Umbilical cord (tissue), 2 donors: Measurements from ENCODE around the gene POSTN. TPM values are rescaled to one million over a fixed set of nuclear protein-coding genes. Genes with fewer than 3 reads are reported as not detected.
"Not testable (repeated sequence)": the region's sequence is repeated elsewhere in the genome, so short reads cannot be mapped to it uniquely, and the experiment has no call there.

ENCODE experiments used
- DNase-seq: peaks from one replicate; pipeline ENCODE4 v3.0.0-alpha.2; 2015; ENCODE audit warnings: low spot score
- total RNA-seq: library from RNA; depleted of rRNA; stranded (reverse); fragments of >200 nt; gene quantifications from one replicate; pipeline ENCODE4 v1.2.3, GENCODE V29; 2014; ENCODE audit warnings: low replicate concordance; ENCODE audit not compliant: insufficient read depth

The POSTN gene
- total RNA-seq, 1 donor from 2014 or later = 223 TPM

GRCh38 chr13:37596805-37597204 lies 1.8 kb downstream of the POSTN start:
- DNase-seq = peak; percentile 40

GRCh38 chr13:37595162-37595561 lies 3.4 kb downstream of the POSTN start:
- peak; percentile 27 for DNase-seq

- DNase-seq = peak; percentile 23
Observed at GRCh38 chr13:37594550-37594949, 4.0 kb downstream of the POSTN start.

- DNase-seq = not testable (repeated sequence)
Observed at GRCh38 chr13:37589381-37589780, 9.2 kb downstream of the POSTN start.

- DNase-seq = no peak
Observed at GRCh38 chr13:37587236-37587635, 11.3 kb downstream of the POSTN start.

DNA sequence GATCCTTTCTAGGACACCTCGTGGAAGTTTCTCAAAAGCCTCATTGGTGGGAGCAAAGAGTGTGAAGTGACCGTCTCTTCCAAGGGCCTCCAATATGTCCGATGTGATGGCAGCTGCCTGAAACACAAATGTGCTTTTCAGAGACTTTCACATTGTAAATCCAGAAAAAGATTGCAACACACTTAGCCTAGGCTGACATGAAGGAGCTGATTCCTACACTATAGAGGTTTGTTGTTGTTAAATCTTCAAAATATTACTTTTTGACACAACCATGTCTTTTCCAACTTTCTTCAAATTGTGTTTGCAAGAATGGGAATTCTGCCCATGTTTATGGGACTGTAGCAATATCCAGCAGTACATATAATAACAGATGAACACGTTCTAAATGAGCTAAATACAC lies 12.4 kb downstream of the POSTN start:
- no peak for DNase-seq

GRCh38 chr13:37585541-37585940 lies 13.0 kb downstream of the POSTN start:
- DNase-seq = no peak

DNA sequence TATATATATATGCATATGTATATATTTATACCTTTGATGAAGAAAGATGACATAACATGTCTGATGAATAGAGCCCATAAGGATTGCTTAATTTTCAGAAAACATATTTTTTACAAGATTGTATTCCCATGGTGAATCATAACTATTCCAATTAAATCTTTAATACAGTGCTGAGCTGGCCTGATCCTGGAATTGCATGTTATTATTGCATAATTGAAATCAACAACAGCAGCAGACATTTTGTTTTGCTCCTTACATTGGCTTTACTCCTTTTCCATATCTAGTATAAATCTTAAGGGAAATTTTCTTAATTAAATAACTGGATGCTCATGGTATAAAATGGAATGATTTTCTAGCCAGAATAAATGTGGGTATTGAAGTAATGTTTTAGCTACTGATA lies 22.0 kb downstream of the POSTN start:
- DNase-seq = no peak

GRCh38 chr13:37565425-37565824 lies 33.1 kb downstream of the POSTN start:
- DNase-seq = no peak

- peak; percentile 33 for DNase-seq
Observed at GRCh38 chr13:37561031-37561430, 37.5 kb downstream of the POSTN start.

DNA sequence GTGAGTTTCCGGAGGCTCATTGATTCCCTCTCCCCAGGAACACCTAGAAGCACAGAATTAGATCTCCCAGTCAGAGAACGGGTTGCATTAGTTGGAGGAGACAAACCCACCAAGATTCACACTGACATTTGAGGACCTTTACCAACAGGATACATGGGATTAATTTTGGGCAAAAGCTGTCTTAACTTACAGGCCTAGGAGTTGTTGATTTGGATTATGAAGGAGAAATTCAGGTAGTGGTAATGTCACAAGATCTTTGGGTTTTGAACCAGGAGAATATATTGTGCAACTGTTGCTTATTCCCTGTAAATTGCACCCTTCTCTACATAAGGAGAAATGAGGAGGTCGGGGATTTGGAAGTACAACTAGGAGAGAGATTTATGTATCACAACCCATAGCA lies 38.0 kb downstream of the POSTN start:
- no peak for DNase-seq

DNA sequence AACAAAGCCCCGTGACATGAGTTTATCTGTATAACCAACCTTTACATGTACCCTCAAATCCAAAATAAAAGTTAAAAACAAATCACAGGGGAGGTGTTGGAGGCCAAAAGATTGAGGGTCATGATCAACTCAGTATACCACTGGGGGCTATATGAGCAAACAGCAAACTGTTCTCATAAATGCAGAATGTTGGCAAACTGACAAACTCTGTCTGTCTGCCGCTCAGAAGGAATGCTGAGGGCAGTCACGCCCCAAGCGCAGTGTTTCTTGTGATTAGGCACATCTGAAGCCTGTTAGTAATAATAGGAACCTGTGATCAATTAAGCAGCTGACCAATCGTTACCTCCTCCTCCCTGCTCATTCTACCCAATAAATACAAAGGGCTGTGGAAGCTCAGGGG lies 39.8 kb downstream of the POSTN start:
- DNase-seq = not testable (repeated sequence)

- no peak for DNase-seq
Observed at GRCh38 chr13:37546087-37546486, 52.5 kb downstream of the POSTN start.

- no peak for DNase-seq
Observed at GRCh38 chr13:37544995-37545394, 53.6 kb downstream of the POSTN start.

GRCh38 chr13:37539976-37540605 lies 58.5 kb downstream of the POSTN start:
- no peak for DNase-seq

GRCh38 chr13:37539170-37539569 lies 59.4 kb downstream of the POSTN start:
- no peak for DNase-seq

- no peak for DNase-seq
Observed at GRCh38 chr13:37535501-37535900, 63.1 kb downstream of the POSTN start.

- DNase-seq = no peak
Observed at GRCh38 chr13:37534676-37535075, 63.9 kb downstream of the POSTN start.

GRCh38 chr13:37534181-37534580 lies 64.4 kb downstream of the POSTN start:
- DNase-seq = no peak

- no peak for DNase-seq
Observed at GRCh38 chr13:37531049-37531448, 67.5 kb downstream of the POSTN start.

DNA sequence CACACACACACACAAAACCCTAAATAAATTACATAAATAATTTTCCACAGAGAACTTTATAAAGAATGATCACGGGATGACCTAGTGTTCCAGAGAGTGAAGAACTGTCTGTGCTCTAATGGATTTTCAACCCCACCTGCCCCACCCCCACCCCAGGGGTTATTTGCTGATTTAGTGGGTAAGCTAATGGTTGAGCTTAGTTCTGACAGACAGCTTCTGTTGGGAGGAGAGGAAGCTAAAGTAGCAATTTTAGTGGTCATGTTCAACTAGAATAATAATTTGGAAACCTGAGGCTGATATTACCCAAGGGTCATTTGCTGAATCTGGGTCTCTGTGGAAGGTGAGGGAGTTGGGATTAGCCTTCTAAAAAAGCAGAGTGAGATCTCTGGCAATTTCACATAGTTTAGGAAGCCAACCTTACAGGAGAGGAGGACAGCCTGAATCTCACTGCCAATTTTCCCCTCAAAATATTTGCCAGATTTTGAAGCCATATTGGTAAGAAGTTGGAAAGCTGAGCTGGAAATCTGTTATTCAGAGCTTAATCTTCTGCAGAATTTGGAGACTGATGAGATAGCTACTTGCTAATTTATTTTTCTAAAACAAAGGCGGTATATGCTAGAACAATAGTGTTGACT lies 68.7 kb downstream of the POSTN start:
- no peak for DNase-seq

DNA sequence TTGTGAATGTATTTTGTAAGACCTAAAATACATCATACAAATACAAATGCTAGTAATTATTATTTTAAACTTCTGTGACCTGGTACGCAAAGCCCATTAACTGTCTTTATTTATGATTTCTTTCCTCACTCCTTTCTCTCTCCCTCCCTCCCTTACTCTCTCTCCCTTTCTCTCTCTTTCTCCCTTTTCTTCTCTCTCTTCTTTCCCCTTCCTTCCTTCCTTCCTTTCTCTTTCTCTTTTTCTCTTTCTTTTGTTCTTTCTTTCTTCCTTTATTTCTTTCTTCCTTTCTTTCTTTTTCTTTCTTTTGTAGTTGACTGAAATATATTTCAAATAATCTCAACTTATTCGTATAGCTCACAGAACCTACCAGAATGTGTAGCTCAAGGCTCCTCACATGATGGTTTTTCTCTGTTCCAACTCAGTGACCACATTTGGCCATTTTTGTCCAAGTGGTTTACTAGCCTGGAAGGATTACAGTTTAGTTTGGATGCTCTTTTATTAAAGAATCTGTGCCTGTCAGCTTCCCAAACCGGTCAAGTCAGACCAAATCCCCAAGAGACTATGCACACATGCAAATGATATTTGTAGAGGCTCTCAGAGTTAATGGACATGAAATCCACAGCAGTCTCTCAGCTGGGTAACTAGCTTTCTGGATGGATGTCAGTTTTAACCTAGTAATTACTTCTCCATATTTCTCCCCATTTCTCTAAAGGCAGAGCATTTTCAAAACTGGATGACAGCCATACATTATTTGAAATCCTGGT lies 71.7 kb downstream of the POSTN start:
- DNase-seq = no peak

- DNase-seq = no peak
Observed at GRCh38 chr13:37515226-37515625, 83.3 kb downstream of the POSTN start.
